HepG2 (cell line): ENCODE measurements around the gene OGFR. TPM values are rescaled to one million over a fixed set of nuclear protein-coding genes. Genes with fewer than 3 reads are reported as not detected.

ENCODE experiments used
- BCL3 ChIP-seq: sonication (generic); formaldehyde crosslinking; IDR thresholded peaks from 2 replicates; pipeline ENCODE4 v1.5.1; 2020; ENCODE audit warnings: mild to moderate bottlenecking, missing genetic modification reagents, moderate library complexity
- DR1 ChIP-seq: sonication (generic); formaldehyde crosslinking; IDR thresholded peaks from 2 replicates; pipeline ENCODE4 v1.8.0; 2021; ENCODE audit warnings: mild to moderate bottlenecking, missing genetic modification reagents, inconsistent platforms
- HDAC2 ChIP-seq: sonication (generic); formaldehyde crosslinking; IDR thresholded peaks from 2 replicates; pipeline ENCODE4 v1.4.0; 2020; ENCODE audit warnings: missing genetic modification reagents
- HES4 ChIP-seq: sonication (generic); formaldehyde crosslinking; IDR thresholded peaks from 2 replicates; pipeline ENCODE4 v1.9.0; 2021; ENCODE audit warnings: mild to moderate bottlenecking, missing genetic modification reagents, borderline replicate concordance
- HNRNPLL ChIP-seq: fragments of 200-400 bp; formaldehyde crosslinking; IDR thresholded peaks from 2 replicates; pipeline ENCODE4 v1.6.1; 2017; ENCODE audit warnings: mild to moderate bottlenecking, low read depth, low read length; ENCODE audit not compliant: poor library complexity, severe bottlenecking
- KAT2B ChIP-seq: fragments of 150-350 bp; IDR thresholded peaks from 2 replicates; pipeline ENCODE4 v1.6.1; 2014; ENCODE audit warnings: low read depth, low read length, borderline replicate concordance
- KDM5B ChIP-seq: sonication (generic); formaldehyde crosslinking; IDR thresholded peaks from 2 replicates; pipeline ENCODE4 v1.4.0; 2020; ENCODE audit warnings: missing genetic modification reagents, mild to moderate bottlenecking, borderline replicate concordance
- MIER2 ChIP-seq: IDR thresholded peaks from 2 replicates; pipeline ENCODE4 v1.6.1; 2016; ENCODE audit warnings: missing biosample characterization, missing genetic modification reagents
- MLLT10 ChIP-seq: sonication (generic); formaldehyde crosslinking; IDR thresholded peaks from 2 replicates; pipeline ENCODE4 v1.4.0; 2020; ENCODE audit warnings: missing genetic modification reagents
- NAIF1 ChIP-seq: sonication (generic); formaldehyde crosslinking; IDR thresholded peaks from 2 replicates; pipeline ENCODE4 v1.5.0; 2020; ENCODE audit warnings: mild to moderate bottlenecking, missing genetic modification reagents, borderline replicate concordance
- SP140L ChIP-seq: sonication (generic); formaldehyde crosslinking; IDR thresholded peaks from 2 replicates; pipeline ENCODE4 v1.4.0; 2020; ENCODE audit warnings: missing genetic modification reagents, borderline replicate concordance
- ZHX1 ChIP-seq: sonication (generic); formaldehyde crosslinking; IDR thresholded peaks from 2 replicates; pipeline ENCODE4 v1.8.1; 2022; ENCODE audit warnings: low read depth, mild to moderate bottlenecking, missing genetic modification reagents
- ZNF24 ChIP-seq: fragments of 450-650 bp; IDR thresholded peaks from 2 replicates; pipeline ENCODE4 v1.6.1; 2017; ENCODE audit warnings: antibody characterized with exemption, mild to moderate bottlenecking
- ZNF333 ChIP-seq: sonication (generic); formaldehyde crosslinking; IDR thresholded peaks from 2 replicates; pipeline ENCODE4 v1.4.0; 2020; ENCODE audit warnings: mild to moderate bottlenecking, missing genetic modification reagents, borderline replicate concordance
- ZNF576 ChIP-seq: sonication (generic); formaldehyde crosslinking; IDR thresholded peaks from 2 replicates; pipeline ENCODE4 v1.4.0; 2020; ENCODE audit warnings: mild to moderate bottlenecking, missing genetic modification reagents
- ZNF614 ChIP-seq: IDR thresholded peaks from 2 replicates; pipeline ENCODE4 v1.6.1; 2018; ENCODE audit warnings: missing biosample characterization, missing genetic modification reagents, inconsistent platforms, borderline replicate concordance
- ZNF616 ChIP-seq: sonication (generic); formaldehyde crosslinking; IDR thresholded peaks from 2 replicates; pipeline ENCODE4 v1.5.0; 2020; ENCODE audit warnings: low read depth, mild to moderate bottlenecking, missing genetic modification reagents
- ZNF691 ChIP-seq: sonication (generic); formaldehyde crosslinking; IDR thresholded peaks from 2 replicates; pipeline ENCODE4 v1.4.0; 2020; ENCODE audit warnings: missing genetic modification reagents, low read depth, mild to moderate bottlenecking, borderline replicate concordance
- ZNF747 ChIP-seq: sonication (generic); formaldehyde crosslinking; IDR thresholded peaks from 2 replicates; pipeline ENCODE4 v1.8.1; 2023; ENCODE audit warnings: missing genetic modification reagents, mild to moderate bottlenecking, borderline replicate concordance
- polyA plus RNA-seq, 8 experiments: library from polyadenylated mRNA; depleted of rRNA in 3 of 8; stranded (reverse) in 7 of 8; unstranded in 1 of 8; fragments of >200 nt; fragmentation: Illumina TruSeq in 4 of 8; extraction: Trizol in 4 of 8; gene quantifications; 2 replicates each; pipeline versions ENCODE4 v1.2.1 to v1.2.3, GENCODE V29; 2011 to 2016; ENCODE audit warnings: low read depth in 4 of 8, missing spikeins in 1 of 8, mixed read lengths in 1 of 8; ENCODE audit not compliant: insufficient read depth in 1 of 8
- total RNA-seq, 5 experiments: library from RNA; depleted of rRNA; stranded (reverse); fragments of >200 nt; fragmentation: Illumina TruSeq; extraction: Trizol; gene quantifications; 2 replicates each; pipeline ENCODE4 v1.2.3, GENCODE V29; 2016; ENCODE audit warnings: low read depth in 1 of 5

The OGFR gene
- total and polyA plus RNA-seq, 2 of the 13 experiments (the other 11 are each of a cell fraction or from before 2014, with no cell fraction given) = 47.7 to 81.8 TPM

GRCh38 chr20:62815066-62815991, 10.7 kb downstream of the OGFR start (continued):
- no peak for TF ChIP-seq SP140L (CRISPR knock-in tag)
- TF ChIP-seq ZNF24 = no peak
- 0 out of 2 replicates have a peak, but pooled peaks have one; percentile 77 for TF ChIP-seq ZNF691 (CRISPR knock-in tag)
- TF ChIP-seq MLLT10 (CRISPR knock-in tag) = no peak
- no peak for TF ChIP-seq ZHX1
- TF ChIP-seq ZNF576 (CRISPR knock-in tag) = no peak
- TF ChIP-seq ZNF747 (CRISPR knock-in tag) = 0 out of 2 replicates have a peak, but pooled peaks have one; percentile 14
- TF ChIP-seq NAIF1 = no peak
- no peak for TF ChIP-seq BCL3 (CRISPR knock-in tag)
- no peak for TF ChIP-seq KAT2B
- peak; percentile 10 for TF ChIP-seq HNRNPLL
- 0 out of 2 replicates have a peak, but pooled peaks have one; percentile 48 for TF ChIP-seq HES4 (CRISPR knock-in tag)
- TF ChIP-seq MIER2 (CRISPR knock-in tag) = no peak
- no peak for TF ChIP-seq ZNF614
- 0 out of 2 replicates have a peak, but pooled peaks have one; percentile 75 for TF ChIP-seq ZNF616 (CRISPR knock-in tag)
- no peak for TF ChIP-seq ZNF333 (CRISPR knock-in tag)
- TF ChIP-seq HDAC2 = peak; percentile 15; the same call in 1 of the 2 replicates
- TF ChIP-seq KDM5B (CRISPR knock-in tag) = no peak
- TF ChIP-seq DR1 (CRISPR knock-in tag) = no peak
